ENCODE data around the gene PLCB4. TPM values are rescaled to one million over a fixed set of nuclear protein-coding genes. Genes with fewer than 3 reads are reported as not detected.

PLCB4 gene
- total RNA-seq, 2 experiments from 2014 or later = 0.06 TPM; not detected in 1

DNA sequence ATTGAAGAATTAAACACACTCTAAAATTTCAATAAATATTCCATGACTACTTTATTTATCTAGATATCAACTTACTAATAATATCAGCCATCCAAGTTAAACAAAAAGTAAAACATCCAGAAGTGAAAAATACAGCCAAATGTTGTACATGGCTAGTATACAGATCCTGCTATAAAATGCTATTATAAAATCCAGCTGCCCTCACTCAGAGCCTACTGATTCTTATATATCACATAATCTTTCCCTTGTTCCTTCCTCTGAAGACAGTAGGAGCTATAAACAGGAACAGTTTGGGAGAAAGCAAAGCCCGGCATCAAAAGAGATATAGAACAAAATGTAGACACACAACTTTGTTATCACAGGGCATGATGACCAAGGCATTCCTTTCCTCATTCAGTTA is 212.9 kb downstream of the PLCB4 start:
- Histone ChIP-seq H3K4me1 (ENCODE audit: insufficient read depth, low read length) (no peaks in the 10 kb centered on the region), H3K4me3 (ENCODE audit: low read length) (no peak overlapping the region), H3K9me3 (ENCODE audit: control insufficient read depth in 1 of 2, insufficient read depth in 1 of 2, low read length in 2 of 2) (no peaks in the 10 kb centered on the region), H3K36me3 (ENCODE audit: insufficient read depth, low read length) (no peaks in the 10 kb centered on the region), H3K27me3 (ENCODE audit: control insufficient read depth in 1 of 2, insufficient read depth in 2 of 2, low read length in 2 of 2) (no peaks in the 10 kb centered on the region), H3K27ac (ENCODE audit: low read depth in 1 of 2, low read length in 2 of 2) (no peak overlapping the region)
- TF ChIP-seq, protein P1, sequence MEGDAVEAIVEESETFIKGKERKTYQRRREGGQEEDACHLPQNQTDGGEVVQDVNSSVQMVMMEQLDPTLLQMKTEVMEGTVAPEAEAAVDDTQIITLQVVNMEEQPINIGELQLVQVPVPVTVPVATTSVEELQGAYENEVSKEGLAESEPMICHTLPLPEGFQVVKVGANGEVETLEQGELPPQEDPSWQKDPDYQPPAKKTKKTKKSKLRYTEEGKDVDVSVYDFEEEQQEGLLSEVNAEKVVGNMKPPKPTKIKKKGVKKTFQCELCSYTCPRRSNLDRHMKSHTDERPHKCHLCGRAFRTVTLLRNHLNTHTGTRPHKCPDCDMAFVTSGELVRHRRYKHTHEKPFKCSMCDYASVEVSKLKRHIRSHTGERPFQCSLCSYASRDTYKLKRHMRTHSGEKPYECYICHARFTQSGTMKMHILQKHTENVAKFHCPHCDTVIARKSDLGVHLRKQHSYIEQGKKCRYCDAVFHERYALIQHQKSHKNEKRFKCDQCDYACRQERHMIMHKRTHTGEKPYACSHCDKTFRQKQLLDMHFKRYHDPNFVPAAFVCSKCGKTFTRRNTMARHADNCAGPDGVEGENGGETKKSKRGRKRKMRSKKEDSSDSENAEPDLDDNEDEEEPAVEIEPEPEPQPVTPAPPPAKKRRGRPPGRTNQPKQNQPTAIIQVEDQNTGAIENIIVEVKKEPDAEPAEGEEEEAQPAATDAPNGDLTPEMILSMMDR (IDR thresholded peaks at IDR 0.05) = no peak
- no peaks in the 10 kb centered on the region for H3K36me3 Mint-ChIP-seq (ENCODE audit: low read depth)
- DNase-seq (no peak), ATAC-seq (ENCODE audit: poor library complexity) (no peak)
- no peak overlapping the region for H3K27ac Mint-ChIP-seq
- no peaks in the 10 kb centered on the region for H3K27me3 Mint-ChIP-seq
- intact Hi-C loops (cut with DNase I, micrococcal nuclease) = no loop called here
- ChIA-PET CTCF (no interaction called here), POLR2A (no interaction called here)
- H3K4me3 Mint-ChIP-seq = no peak overlapping the region
- H3K9me3 Mint-ChIP-seq = no peaks in the 10 kb centered on the region
- no peaks in the 10 kb centered on the region for H3K4me1 Mint-ChIP-seq (ENCODE audit: low read depth)

DNA sequence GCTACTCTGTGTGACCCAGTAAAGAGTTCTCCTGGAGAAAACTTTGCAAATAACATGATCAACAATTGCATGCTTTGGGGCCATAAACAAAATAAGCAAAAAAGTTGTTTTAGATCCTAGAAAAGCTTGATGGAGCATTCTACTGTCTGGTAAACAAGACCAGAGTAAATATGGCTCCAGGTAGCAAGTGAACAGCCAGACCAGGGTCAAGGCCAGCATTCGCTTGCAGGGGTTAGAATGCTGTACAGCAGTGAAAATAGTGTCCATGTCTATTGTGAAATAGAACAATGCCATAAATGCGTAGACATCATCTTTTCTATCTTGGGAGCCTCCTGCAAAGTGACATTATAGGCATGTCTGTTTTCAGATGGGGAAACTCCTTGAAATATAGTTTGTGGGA is 216.7 kb downstream of the PLCB4 start:
- CTCF ChIA-PET = no interaction called here
- no peak overlapping the region for H3K27ac Mint-ChIP-seq
- H3K4me3 Mint-ChIP-seq = no peak overlapping the region
- no peaks in the 10 kb centered on the region for H3K36me3 Mint-ChIP-seq (ENCODE audit: low read depth)
- Histone ChIP-seq H3K4me3 (ENCODE audit: low read length) (no peak overlapping the region), H3K4me1 (ENCODE audit: insufficient read depth, low read length) (no peaks in the 10 kb centered on the region), H3K27ac (ENCODE audit: low read depth in 1 of 2, low read length in 2 of 2) (no peak overlapping the region), H3K9me3 (ENCODE audit: control insufficient read depth in 1 of 2, insufficient read depth in 1 of 2, low read length in 2 of 2) (no peaks in the 10 kb centered on the region), H3K27me3 (ENCODE audit: control insufficient read depth in 1 of 2, insufficient read depth in 2 of 2, low read length in 2 of 2) (no peaks in the 10 kb centered on the region), H3K36me3 (ENCODE audit: insufficient read depth, low read length) (no peaks in the 10 kb centered on the region)
- no peak for ATAC-seq (ENCODE audit: poor library complexity)
- DNase-seq = no peak
- TF ChIP-seq, protein P1 (IDR thresholded peaks at IDR 0.05) = no peak
- no peaks in the 10 kb centered on the region for H3K27me3 Mint-ChIP-seq
- intact Hi-C loops (cut with DNase I, micrococcal nuclease) = no loop called here
- H3K4me1 Mint-ChIP-seq (ENCODE audit: low read depth) = no peaks in the 10 kb centered on the region
- no peaks in the 10 kb centered on the region for H3K9me3 Mint-ChIP-seq
- POLR2A ChIA-PET = no interaction called here

DNA sequence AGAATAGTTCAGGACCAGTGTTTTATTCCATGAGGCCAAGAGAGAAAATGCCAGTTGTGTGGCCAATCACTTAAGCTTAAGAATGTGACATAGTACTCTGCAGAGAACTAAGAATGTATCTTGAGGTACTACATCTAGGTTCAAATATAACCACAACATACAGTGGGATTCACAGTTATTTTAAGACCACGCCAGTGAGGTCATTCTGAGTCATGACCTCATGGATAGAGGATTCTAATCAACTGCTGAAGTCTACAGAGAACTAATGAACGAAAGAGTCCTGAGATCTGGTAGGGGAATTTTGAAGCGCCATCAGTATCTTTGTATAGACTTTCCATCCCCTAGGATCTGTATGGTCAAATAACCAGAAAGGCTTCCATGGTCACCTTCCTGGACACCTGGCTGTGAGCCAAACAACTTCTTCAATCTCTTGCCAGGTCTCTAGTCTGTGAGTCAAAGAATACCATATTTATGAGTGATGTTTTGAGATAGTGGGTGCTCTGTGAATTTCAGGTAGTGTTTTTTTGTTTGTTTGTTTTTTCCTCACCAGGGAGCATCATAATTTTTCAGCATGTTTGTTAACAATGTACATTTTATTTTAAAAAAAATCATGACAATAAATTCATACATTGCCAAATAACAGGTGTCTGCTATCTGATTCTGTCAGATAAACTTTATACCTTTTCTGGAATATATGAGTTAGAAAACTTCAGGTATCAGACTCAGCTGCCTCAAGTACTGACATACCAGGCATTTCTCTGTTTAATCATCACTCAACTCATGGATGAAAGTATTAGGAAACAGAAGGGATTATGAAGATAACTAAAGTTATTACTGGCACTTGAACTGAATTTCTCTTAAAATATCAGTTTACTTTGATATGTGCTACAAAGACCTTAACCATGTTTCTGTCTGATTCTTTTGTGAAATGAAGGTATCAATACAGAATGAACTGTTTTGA is 217.9 kb downstream of the PLCB4 start:
- POLR2A ChIA-PET = no interaction called here

More for the DNA sequence above, 217.9 kb downstream of the PLCB4 start:
- no peaks in the 10 kb centered on the region for H3K27me3 Mint-ChIP-seq
- H3K27ac ChIP-seq (ENCODE audit: low read depth in 1 of 2, low read length in 2 of 2) = no peak overlapping the region
- no peaks in the 10 kb centered on the region for H3K27me3 ChIP-seq (ENCODE audit: control insufficient read depth in 1 of 2, insufficient read depth in 2 of 2, low read length in 2 of 2)
- H3K4me3 ChIP-seq (ENCODE audit: low read length) = no peak overlapping the region
- no peaks in the 10 kb centered on the region for H3K9me3 ChIP-seq (ENCODE audit: control insufficient read depth in 1 of 2, insufficient read depth in 1 of 2, low read length in 2 of 2)
- DNase-seq (no peak), ATAC-seq (ENCODE audit: poor library complexity) (no peak)
- H3K36me3 Mint-ChIP-seq (ENCODE audit: low read depth) = no peaks in the 10 kb centered on the region
- TF ChIP-seq, protein P1 (IDR thresholded peaks at IDR 0.05) = no peak
- no peak overlapping the region for H3K27ac Mint-ChIP-seq
- H3K9me3 Mint-ChIP-seq = no peaks in the 10 kb centered on the region
- intact Hi-C loops (cut with DNase I, micrococcal nuclease) = no loop called here
- no peaks in the 10 kb centered on the region for H3K4me1 ChIP-seq (ENCODE audit: insufficient read depth, low read length)
- H3K4me1 Mint-ChIP-seq (ENCODE audit: low read depth) = no peaks in the 10 kb centered on the region
- no peak overlapping the region for H3K4me3 Mint-ChIP-seq
- H3K36me3 ChIP-seq (ENCODE audit: insufficient read depth, low read length) = no peaks in the 10 kb centered on the region
- CTCF ChIA-PET = no interaction called here

Data from CD4-positive, alpha-beta T cell (primary cell).